ENCODE measurements around the gene SLC41A1.

SLC41A1 gene

DNA sequence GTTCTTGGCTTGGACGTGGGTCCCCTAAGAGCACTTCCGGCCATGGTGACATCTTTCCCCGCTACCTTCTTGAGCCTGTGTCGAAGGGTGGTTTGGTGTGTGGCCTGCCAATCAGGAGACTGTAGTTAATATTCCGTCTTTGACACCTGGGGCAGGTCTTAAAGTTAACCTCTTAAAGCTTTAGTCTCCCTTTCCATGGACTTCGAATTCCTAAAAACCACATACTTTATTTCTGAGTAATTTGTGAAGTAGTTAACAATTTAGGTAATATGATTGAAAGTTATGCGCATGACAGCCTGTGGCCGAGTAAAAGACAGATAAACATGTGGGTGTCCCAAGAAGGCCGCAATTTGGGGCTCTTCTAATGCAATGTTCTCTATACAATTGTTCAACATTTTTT, 27.6 kb downstream of the SLC41A1 start:
- DNase-seq = no peak

DNA sequence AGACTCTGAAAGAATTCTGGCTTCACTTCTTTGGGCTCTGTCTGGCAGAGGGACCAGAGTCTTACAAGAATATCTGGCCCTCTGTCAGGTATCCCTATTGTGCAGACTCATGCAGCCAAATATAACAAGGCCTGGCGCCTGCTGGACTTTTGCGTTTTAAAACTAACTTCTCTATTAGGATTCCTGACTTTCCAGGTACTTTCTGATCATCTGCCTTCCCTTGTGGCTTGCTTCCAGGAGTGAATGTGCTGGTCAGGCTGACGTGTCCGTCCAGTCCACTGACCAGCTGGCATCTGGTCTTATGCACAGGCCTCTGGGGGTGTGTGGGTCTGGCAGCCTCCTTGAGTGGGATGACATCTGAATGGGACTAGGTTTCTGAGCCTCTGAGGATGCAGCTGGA, 29.1 kb downstream of the SLC41A1 start:
- no peak for DNase-seq

DNA sequence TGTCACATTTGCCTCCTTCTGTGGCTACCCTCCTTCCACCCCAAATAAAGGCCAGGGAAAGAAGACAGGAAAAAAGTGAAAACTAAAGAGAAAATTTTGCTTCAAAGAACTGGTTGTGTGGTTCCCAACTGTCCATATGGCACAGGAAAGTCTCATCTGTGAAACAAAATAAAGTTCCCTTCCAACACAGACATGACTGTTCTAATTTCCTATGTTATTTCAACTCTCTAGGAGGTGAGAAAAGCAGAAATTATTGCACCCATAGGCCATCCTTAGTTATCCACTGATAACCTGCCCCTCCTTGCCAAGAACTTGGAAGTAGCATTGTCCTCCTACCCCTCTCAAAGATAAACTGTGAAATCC, 29.6 kb downstream of the SLC41A1 start:
- DNase-seq = no peak

DNA sequence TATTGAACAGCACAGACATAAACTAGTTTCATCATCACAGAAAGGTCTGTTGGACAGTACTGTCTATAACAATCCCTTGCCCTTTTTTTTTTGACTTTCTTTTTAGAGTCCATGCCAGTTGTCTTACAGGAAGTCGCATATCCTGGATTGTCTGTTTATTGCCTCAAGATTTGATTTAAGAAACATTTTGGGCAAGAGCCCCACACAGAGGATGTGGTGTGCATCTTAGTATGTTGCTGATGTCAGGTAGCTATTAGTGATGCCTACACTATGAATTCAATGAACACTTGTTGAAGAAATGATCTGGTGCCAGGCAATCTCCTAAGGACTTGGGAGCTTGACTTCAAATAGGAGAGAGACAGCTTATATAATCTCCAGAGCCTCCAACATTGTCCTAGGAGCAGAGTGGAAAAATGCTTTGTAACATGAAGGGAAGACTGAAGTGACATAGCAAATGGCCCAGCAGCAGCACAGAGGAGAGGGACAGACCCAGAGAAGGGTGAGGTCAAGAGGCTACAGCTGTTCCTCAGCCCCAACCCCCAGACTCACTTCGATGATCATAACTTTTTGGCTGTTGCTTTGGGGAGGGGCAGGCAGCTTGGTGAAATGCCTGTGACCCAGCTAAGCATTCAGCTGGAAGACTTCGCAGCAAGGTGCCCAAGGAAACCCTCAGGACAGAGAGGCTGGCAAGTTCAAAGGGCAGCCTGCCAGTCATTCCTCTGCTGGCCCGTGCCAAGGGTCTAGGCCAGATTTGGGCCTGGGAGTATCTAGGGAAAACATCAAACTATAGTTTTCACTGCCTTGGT, 30.2 kb downstream of the SLC41A1 start:
- DNase-seq = no peak

DNA sequence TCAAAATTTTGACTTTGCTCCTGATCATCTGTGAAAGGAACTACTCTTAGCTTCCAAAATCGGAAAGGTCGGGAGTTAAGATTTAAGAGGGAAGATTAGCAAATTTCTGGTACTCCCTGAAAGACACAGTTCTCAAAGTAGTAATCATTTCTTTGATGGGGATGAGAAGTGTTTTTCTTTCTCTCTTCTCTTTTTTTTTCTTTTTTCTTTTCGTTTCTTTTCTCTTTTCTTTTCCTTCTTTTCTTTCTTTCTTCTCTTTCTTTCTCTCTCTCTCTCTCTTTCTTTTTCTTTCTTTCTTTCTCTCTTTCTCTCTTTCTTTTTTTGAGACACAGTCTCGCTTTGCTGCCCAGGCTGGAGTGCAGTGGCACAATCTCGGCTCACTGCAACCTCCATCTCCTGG, 32.7 kb downstream of the SLC41A1 start:
- DNase-seq = no peak

DNA sequence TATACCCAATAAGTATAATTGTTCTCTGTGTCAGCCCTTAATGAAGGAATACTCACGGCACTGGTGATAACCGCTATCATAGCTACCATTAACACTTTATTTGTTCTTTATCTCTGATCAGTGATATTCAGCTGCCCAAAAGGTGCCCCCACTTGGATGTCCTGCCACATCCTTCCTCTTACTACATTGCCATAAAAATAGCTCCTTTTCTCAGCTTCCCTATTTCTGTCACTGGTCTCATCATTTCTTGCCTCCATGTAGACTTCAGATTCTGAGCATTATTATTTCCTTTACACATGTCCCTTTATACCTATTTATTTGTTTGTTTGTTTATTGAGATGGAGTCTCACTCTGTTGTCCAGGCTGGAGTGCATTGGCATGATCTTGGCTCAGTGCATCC, 35.0 kb downstream of the SLC41A1 start:
- DNase-seq = no peak

DNA sequence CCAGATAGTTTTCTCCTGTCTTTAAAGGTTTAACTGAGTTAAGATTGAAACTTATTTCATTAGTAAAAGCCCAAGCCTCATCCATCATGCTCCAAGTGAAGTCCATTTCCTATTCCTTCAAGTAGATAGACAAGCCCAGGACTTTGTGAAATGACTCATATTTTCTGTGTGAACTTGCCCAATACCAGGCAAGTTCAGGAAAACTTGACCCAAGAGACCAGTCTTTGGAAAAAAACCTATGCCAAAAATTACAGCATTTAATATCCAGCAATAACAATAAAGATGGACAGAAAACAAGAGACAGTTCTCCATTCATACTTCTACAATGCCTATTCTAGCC, 37.3 kb downstream of the SLC41A1 start:
- DNase-seq = no peak

DNA sequence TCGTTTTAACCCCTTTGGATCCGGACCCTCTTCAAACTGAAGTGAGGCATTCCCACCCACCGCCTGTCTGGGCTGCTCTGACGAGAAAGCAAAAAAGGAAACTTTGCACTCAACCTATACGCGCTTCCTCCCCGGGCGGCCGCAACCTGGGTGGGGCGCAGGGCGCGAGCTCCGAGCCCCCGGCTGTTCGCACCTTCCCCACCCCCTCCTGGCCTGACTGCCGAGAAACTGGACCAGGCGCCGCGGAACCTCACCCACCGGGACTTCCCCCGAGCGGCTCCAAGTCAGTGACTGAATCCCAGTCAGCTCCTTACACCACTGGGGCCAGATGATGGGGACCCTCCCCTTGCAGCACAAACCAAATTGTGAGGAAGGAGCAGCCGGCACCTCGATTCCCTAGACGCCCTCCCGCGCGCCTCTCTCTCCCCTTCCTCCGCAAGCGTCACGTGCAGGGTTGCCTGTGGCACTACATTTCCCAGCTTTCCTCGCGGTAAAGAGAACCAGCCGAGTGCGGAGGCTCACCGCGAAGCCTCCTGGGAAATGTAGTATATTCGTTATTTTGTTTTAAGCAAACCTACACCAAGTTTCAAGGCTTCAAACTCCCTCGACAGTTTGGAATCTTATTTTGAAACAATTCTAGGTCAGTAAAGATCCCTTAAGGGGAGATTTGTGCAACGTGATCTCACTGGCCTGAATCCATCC, 37.8 kb downstream of the SLC41A1 start, which contains the start of gene RAB29:
TSS of gene RAB29 (minus strand) at position 468 of the 702 bp plus-strand sequence. CDS start 526 bp downstream, outside the sequence.
- DNase-seq = peak; percentile 85

DNA sequence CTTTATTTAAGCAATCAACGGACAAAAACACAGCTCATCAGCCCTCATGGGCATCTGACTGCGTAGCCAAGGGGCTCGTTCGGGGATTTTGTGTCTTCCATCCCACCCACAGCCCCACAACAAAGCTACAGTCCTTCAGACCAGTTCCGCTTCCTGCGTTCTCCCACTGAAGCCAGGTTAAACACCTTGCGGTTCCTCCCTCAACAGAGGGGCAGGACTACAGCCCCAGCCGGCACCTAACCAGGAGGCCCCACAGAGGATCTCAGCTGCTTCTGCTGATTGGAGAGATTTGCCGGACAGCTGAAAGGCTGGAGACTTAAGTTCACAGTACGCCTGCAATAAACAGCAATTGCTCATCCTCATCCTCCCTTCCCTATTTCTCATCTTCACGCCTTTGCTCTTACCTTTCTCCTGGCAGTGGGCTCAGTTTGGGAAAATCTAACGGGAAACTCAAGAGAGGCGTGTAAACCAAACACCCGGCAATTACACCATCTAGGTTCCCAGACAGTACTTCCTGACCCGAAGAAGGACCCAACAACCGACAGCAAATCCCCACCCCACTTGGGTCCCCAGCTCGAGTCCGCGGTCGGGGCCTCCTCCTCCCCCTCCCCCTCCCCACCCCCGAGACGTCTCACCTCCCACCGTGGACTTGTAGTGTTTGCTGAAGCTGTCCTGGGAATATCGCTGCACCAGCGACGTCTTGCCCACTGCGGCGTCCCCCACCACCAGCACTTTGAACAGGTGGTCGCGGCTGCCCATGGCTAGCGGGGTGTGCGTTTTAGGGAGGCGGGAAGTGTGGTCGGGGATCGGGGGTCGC, 38.6 kb downstream of the SLC41A1 start:
- DNase-seq = peak; percentile 51

DNA sequence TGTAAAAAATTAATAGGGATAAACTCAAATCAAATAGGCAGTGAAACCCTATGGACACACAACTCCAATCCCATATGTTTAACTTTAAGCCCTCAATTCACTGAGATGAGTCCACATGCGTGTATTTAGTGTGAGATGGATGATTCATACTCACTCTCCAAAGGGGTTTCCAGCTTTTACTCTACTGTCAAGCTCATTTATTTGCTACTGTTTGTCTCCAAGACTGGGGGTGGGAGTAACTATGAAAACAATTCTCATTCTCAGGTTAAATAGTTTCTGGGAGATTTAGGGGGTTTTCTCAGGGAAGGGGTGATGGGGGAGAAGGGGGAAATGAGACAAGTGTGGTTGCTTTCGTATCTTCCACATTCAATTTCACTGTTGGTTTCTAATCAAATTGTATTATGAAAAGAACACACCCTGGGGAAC, 40.4 kb downstream of the SLC41A1 start:
- DNase-seq = no peak

DNA sequence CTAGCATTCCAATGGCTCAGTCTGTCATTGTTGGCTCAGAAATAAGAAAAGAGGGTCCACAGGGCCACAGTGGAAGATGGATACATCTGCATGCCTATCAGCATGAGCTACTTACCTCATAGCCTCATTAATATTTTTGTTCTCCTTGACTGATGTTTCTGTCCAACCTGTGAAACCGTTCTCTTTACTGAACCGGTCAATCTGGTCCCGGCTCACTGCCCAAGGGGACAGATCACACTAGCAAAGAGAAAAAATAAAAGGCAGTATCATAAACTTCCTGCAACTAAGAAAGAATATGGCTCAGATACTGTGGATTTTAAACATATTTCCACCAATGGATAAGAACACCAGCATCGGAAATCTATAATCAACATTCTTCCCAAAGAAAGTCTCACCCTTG, 42.4 kb downstream of the SLC41A1 start:
- DNase-seq = no peak

DNA sequence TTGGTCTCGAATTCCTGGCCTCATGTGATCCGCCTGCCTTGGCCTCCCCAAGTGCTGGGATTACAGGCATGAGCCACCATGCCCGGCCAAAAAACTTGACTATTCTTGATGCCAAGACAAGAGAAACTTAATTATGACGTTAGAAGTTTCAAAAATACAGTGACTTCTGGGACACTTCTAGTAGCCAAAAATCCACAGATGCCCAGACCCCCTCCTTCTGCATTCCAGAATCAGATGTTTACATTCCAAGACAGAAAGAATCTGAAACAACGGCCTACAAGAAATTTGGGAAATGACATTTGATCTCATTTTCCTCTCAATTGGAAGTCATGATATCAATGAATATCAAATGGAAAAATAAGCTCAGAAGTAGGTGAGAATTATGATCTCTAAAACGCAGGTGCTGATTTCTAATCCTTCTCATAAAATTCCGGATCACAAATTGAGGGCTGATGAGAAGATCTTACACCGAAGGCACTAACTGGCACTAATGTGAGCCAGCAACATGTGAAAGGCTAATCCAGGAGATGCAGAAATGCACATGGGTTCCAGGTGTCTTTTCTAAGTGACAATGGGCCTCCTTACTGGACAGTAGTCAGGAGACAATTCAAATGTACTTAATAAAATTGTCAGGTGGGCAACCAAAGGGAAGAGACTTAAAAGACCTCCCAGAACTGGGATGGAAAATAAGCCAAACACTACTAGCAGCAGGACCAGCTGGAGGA, 43.2 kb downstream of the SLC41A1 start:
- DNase-seq = no peak

DNA sequence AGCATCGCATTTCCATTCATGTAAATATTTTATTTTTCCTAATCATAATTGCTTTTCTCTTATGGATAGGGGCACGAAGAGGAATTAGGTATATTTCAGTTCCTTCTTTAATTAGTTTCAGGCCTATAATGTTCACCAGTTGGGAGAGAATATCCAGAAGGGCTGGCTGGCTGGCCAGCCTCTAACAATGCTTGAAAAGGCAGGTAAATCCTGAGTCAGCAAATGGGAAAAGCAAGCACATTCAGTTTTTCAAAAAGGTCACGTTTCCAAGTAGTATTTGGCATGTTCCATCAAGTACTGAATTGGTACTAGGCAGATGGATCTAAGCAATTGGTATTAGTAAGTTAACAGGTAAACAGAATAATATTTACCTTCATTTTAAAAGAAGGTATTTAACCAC, 45.8 kb downstream of the SLC41A1 start:
- DNase-seq = no peak

DNA sequence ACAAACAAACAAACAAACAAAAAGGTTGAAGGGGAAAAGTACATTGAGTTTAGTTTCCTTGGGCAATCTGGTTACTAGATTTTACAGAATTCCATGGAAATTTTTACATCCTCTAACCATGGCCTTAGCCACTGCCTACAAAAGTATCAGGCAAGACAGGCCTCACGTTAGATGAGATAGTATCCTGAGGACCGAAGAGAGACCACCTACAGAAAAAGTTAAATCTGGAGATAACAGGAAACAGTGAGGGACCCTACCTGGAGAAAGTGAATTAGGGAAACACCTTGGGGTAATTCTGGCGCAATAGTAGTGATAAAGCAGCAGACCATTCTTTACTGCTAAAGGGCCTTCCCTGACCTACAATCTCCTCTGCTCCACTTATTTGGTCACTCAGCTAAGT, 46.4 kb downstream of the SLC41A1 start:
- DNase-seq = no peak

DNA sequence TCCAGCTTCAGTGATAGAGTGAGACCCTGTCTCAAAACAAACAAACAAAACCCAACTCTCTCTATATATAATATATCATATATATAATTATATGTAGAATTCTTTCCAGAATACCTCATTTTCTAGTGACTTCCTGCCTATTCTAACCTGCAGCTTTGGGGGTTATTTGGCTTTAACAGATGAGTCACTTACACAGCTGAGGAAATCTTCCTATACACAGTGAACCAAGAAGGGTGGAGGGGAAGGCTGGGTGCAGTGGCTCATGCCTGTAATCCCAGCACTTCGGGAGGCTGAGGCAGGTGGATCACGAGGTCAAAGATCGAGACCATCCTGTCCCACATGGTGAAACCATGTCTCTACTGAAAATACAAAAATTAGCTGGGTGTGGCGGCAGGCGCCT, 47.0 kb downstream of the SLC41A1 start:
- DNase-seq = no peak

DNA sequence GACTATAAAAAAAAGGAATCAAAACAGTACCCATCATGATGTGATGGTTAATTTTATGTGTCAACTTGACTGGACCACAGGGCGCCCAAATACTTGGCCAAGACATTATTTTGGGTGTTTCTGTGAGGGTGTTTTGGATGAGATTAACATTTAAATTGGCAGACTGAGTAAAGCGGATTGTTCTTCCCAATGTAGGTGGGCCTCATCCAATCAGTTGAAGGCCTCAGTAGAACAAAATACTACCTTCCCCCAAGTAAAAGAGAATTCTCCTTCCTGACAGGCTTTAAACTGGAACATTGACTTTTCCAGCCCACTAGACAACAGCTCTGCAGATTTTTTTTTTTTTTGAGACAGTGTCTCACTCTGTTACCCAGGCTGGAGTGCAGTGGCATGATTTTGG, 48.4 kb downstream of the SLC41A1 start:
- DNase-seq = no peak

DNA sequence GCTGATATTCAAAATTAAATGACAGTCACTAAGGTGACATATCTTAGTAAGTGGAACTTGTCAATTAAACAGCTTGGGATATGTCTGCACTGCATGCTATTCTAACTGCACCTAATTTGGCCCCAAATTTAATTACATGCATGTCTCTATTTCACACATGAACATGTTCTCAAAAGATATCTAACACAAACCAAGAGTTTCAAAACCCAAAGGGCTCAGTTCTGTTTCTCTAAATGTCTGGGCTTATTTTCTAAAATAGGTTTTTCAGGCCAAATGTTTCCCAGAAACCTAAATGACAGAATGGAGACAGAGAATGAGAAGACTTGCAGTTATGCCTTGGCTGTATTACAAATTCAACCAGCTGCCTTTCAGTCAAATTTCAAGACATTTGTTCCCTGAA, 49.0 kb downstream of the SLC41A1 start:
- DNase-seq = no peak

DNA sequence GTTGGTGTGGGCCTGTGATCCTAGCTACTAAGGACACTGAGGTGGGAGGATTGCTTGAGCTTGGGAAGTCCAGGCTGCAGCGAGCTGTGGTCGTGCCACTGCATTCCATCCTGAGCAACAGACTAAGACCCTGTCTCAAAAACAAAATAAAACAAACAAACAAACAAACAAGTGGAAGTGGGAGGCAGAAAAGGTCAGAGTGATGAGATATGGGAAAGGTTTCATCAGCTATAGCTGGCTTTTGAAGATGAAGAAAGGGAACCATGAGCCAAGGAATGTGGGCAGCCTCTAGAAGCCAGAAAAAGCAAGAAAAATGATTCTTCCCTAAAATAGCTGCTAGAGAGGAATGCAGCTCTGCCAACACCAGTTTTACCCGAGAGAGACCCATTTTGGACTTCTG, 52.4 kb downstream of the SLC41A1 start:
- DNase-seq = no peak

DNA sequence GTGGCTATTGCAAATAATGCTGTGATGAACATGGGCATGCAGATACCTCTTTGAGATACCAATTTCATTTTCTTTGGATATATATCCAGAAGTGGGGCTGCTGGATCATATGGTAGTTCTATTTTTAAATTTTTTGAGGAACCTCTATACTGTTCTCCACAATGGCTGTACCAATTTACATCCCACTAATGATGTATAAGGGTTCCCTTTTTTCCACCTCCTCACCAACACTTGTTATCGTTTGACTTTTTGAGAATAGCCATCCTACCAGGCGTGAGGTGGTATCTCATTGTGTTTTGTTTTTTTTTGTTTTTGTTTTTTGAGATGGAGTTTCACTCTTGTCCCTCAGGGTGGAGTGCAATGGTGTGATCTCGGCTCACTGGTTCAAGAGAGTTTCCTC, 56.4 kb downstream of the SLC41A1 start:
- no peak for DNase-seq

DNA sequence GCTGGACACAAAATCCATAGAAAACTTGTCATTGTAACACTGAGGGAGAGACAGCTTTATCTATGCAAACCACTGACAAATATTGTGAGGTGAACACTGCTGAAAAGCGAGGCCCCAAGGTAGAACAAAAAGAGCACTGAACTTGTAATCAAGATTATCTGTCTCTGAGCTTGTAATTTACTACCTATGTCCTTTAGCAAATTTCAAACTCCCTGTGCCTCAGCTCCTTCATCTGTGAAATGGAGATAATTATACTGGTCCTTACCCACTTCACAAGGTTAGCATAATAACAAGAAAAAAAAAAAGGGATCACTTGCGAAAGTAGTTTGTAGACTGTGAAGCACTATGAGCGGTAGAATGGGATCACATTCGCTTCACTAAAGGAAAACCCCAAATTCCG, 58.1 kb downstream of the SLC41A1 start:
- DNase-seq = no peak

DNA sequence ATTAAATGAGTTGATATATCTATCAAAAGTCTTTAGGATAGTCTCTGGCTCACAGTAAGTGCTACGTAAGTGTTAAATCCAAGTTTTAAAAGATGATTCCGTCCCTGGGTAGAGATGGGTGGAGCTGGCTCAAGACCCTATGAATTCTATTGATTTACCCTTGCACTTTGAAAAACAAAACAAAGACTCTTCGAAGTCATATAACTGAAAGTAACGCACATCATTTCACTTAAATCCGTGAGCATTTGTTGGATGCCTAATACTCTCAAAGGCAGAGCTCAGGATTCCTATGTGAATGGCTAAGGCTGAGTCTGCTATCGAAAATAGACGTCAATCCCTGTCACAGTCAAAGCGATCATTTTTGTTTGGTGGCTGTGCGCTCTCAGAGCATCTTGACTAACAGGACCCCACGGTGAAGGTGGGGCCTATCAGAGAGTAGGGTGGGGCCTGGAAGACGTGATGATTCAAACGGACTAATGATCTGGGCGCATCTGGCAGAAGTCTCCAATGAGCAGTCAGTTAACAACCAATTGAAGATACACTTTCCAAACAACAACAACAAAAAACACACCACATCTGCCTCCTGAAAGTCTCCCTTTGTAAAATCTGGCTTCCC, 61.9 kb downstream of the SLC41A1 start:
- no peak for DNase-seq
